GM12878 (cell line): ENCODE results near the gene ABCB10. TPM values are rescaled to one million over a fixed set of nuclear protein-coding genes. Genes with fewer than 3 reads are reported as not detected.

Experiments
- ATF2 ChIP-seq: IDR thresholded peaks from 2 replicates; pipeline ENCODE4 v1.6.1; 2012; ENCODE audit warnings: low read length, inconsistent platforms
- CBFB ChIP-seq: IDR thresholded peaks from 2 replicates; pipeline ENCODE4 v1.6.1; 2016; ENCODE audit warnings: antibody characterized with exemption, low read depth
- E2F8 ChIP-seq: fragments of 450-650 bp; IDR thresholded peaks from 2 replicates; pipeline ENCODE4 v1.6.1; 2018; ENCODE audit warnings: mild to moderate bottlenecking, low read depth, moderate library complexity; ENCODE audit not compliant: partially characterized antibody
- FOS ChIP-seq: IDR thresholded peaks from 3 replicates; pipeline ENCODE4 v1.6.1; 2011; ENCODE audit warnings: borderline replicate concordance; ENCODE audit not compliant: insufficient read length; ENCODE audit errors: extremely low read depth
- IKZF1 ChIP-seq: fragments of 450-650 bp; conservative IDR thresholded peaks from 2 replicates; pipeline ENCODE4 v1.6.1; 2017; ENCODE audit warnings: antibody characterized with exemption, mild to moderate bottlenecking
- IKZF2 ChIP-seq, 2 experiments: fragments of 450-650 bp; IDR thresholded peaks; 2 replicates each; pipeline ENCODE4 v1.6.1; 2017; ENCODE audit warnings: mild to moderate bottlenecking in 2 of 2, moderate library complexity in 2 of 2
- IRF4 ChIP-seq: IDR thresholded peaks from 2 replicates; pipeline ENCODE4 v1.6.1; 2011; ENCODE audit warnings: low read depth, low read length
- MEF2B ChIP-seq: fragments of 450-650 bp; IDR thresholded peaks from 2 replicates; pipeline ENCODE4 v1.6.1; 2018; ENCODE audit warnings: mild to moderate bottlenecking, moderate library complexity; ENCODE audit not compliant: partially characterized antibody, poor library complexity, severe bottlenecking
- NFIC ChIP-seq: IDR thresholded peaks from 2 replicates; pipeline ENCODE4 v1.6.1; 2012; ENCODE audit warnings: low read depth, mild to moderate bottlenecking, inconsistent platforms, low read length, moderate library complexity
- NR2C2 ChIP-seq: IDR thresholded peaks from 2 replicates; pipeline ENCODE4 v1.6.1; 2011; ENCODE audit warnings: borderline replicate concordance, low read depth; ENCODE audit not compliant: control insufficient read depth, insufficient read length
- REST ChIP-seq: IDR thresholded peaks from 2 replicates; pipeline ENCODE4 v1.6.1; 2012; ENCODE audit warnings: mild to moderate bottlenecking, low read depth, low read length
- RUNX3 ChIP-seq: IDR thresholded peaks from 2 replicates; pipeline ENCODE4 v1.6.1; 2012; ENCODE audit warnings: low read length, inconsistent platforms
- SIX5 ChIP-seq: IDR thresholded peaks from 2 replicates; pipeline ENCODE4 v1.6.1; 2011; ENCODE audit warnings: mild to moderate bottlenecking, low read depth, low read length, moderate library complexity; ENCODE audit not compliant: severe bottlenecking
- SMAD5 ChIP-seq: IDR thresholded peaks from 2 replicates; pipeline ENCODE4 v1.6.1; 2016; ENCODE audit warnings: antibody characterized with exemption, low read depth
- SPI1 ChIP-seq: IDR thresholded peaks from 2 replicates; pipeline ENCODE4 v1.6.1; 2011; ENCODE audit warnings: low read depth, mild to moderate bottlenecking, low read length, moderate library complexity, borderline replicate concordance; ENCODE audit not compliant: insufficient read depth
- TCF7 ChIP-seq: IDR thresholded peaks from 2 replicates; pipeline ENCODE4 v1.6.1; 2014; ENCODE audit warnings: antibody characterized with exemption, borderline replicate concordance
- YBX1 ChIP-seq: fragments of 450-650 bp; IDR thresholded peaks from 2 replicates; pipeline ENCODE4 v1.6.1; 2016; ENCODE audit warnings: antibody characterized with exemption
- ZBTB33 ChIP-seq: fragments of 450-650 bp; IDR thresholded peaks from 2 replicates; pipeline ENCODE4 v1.6.1; 2017; ENCODE audit warnings: mild to moderate bottlenecking
- ZNF217 ChIP-seq: fragments of 450-650 bp; IDR thresholded peaks from 2 replicates; pipeline ENCODE4 v1.6.1; 2017; ENCODE audit warnings: antibody characterized with exemption, mild to moderate bottlenecking
- ZNF384 ChIP-seq: IDR thresholded peaks from 2 replicates; pipeline ENCODE4 v1.6.1; 2012; ENCODE audit warnings: low read depth, mild to moderate bottlenecking, low read length, improper control_type of control experiment, borderline replicate concordance
- polyA plus RNA-seq, 11 experiments: library from polyadenylated mRNA; depleted of rRNA in 4 of 11; unstranded in 6 of 11; stranded (reverse) in 5 of 11; fragments of >200 nt; fragmentation: Nextera tagmentation in 4 of 11; fragmentation: Illumina TruSeq in 1 of 11; extraction: Ambion mirVana in 4 of 11; extraction: Trizol in 1 of 11; gene quantifications; 1 replicate in 1 of 11; 2 replicates in 10 of 11; pipeline versions ENCODE4 v1.2.1 to v1.2.3, GENCODE V29; 2011 to 2016; ENCODE audit warnings: inconsistent platforms in 2 of 11, missing spikeins in 2 of 11, low read depth in 1 of 11
- total RNA-seq, 4 experiments: library from RNA; depleted of rRNA in 3 of 4; stranded (reverse); fragments of >200 nt in 3 of 4; fragmentation: Illumina TruSeq in 1 of 4; extraction: Trizol in 1 of 4; gene quantifications; 2 replicates each; pipeline versions ENCODE4 v1.2.1 to v1.2.3, GENCODE V29; 2013 to 2021
- TF ChIP-seq, protein P1 (sequence below): IDR thresholded peaks from 2 replicates; pipeline ENCODE4 v1.6.1; 2011; ENCODE audit warnings: low read depth, low read length, improper control_type of control experiment, borderline replicate concordance

Gene ABCB10
- total and polyA plus RNA-seq, 10 of the 15 experiments (the other 5 are each of a cell fraction or from before 2014, with no cell fraction given): 8.0 to 30.5 (median 16.7) TPM

DNA sequence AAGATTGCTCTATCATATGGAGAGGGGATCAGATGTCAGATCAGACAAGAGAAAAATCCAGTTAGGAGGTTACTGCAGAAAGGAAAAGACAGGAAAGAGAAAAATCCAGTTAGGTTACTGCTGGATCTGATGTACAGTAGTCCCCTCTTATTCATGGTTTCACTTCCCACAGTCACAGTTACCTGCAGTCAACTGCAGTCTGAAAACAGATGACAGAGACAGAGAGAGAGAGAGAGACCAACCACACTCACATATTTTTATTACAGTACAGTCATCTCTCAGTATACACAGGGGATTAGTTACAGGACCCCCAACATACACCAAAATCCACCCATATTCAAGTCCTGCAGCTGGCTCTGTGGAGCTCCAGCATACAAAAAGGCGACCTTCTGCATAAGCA lies 79.7 kb downstream of the ABCB10 start (continued):
- TF ChIP-seq FOS: no peak
- no peak for TF ChIP-seq ZNF384
- peak; percentile 72 for TF ChIP-seq MEF2B
- peak; percentile 38; the same call in 1 of the 2 replicates for TF ChIP-seq NFIC
- TF ChIP-seq REST: no peak
- TF ChIP-seq RUNX3: peak; percentile 80
- TF ChIP-seq SMAD5: no peak
- no peak for TF ChIP-seq ZBTB33
- peak; percentile 26; the same call in 1 of the 2 replicates for TF ChIP-seq IKZF1
- TF ChIP-seq, protein P1, sequence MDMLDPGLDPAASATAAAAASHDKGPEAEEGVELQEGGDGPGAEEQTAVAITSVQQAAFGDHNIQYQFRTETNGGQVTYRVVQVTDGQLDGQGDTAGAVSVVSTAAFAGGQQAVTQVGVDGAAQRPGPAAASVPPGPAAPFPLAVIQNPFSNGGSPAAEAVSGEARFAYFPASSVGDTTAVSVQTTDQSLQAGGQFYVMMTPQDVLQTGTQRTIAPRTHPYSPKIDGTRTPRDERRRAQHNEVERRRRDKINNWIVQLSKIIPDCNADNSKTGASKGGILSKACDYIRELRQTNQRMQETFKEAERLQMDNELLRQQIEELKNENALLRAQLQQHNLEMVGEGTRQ: no peak
- no peak for TF ChIP-seq NR2C2
- TF ChIP-seq E2F8: no peak
- TF ChIP-seq SIX5: no peak
- TF ChIP-seq ATF2: peak; percentile 60; the same call in 1 of the 2 replicates
- TF ChIP-seq ZNF217: no peak
- TF ChIP-seq TCF7: no peak
- peak; percentile 57 to 60 for TF ChIP-seq IKZF2 (IDR thresholded peaks at IDR 0.05)
- TF ChIP-seq CBFB: no peak
- TF ChIP-seq YBX1: no peak
- TF ChIP-seq SPI1: peak; percentile 80
- TF ChIP-seq IRF4: 0 out of 2 replicates have a peak, but pooled peaks have one; percentile 33
